HG03039 (cell line): Measurements from ENCODE around the gene CAMKK2.
A peak's percentile ranks its signal among the peaks of the same experiment; 100 is the strongest.
"Not testable (repeated sequence)": the region's sequence is repeated elsewhere in the genome, so short reads cannot be mapped to it uniquely, and the experiment has no call there.

Experiments
- ATAC-seq: cut with Tn5 transposase; IDR thresholded peaks from one replicate; pipeline ENCODE4 v1.9.1; 2021; ENCODE audit warnings: mild to moderate bottlenecking, moderate library complexity; ENCODE audit not compliant: unreplicated experiment

The CAMKK2 gene

GRCh38 chr12:121296618-121297434 is at the start of gene CAMKK2:
Gene CAMKK2, minus strand, starts transcription at chr12:121296709. Its CDS starts 22,183 bp downstream, at chr12:121274526.
- peak; percentile 59 for ATAC-seq

- ATAC-seq, result no peak
These were observed 48.8 kb upstream of the CAMKK2 start for GRCh38 chr12:121345151-121345815.

DNA sequence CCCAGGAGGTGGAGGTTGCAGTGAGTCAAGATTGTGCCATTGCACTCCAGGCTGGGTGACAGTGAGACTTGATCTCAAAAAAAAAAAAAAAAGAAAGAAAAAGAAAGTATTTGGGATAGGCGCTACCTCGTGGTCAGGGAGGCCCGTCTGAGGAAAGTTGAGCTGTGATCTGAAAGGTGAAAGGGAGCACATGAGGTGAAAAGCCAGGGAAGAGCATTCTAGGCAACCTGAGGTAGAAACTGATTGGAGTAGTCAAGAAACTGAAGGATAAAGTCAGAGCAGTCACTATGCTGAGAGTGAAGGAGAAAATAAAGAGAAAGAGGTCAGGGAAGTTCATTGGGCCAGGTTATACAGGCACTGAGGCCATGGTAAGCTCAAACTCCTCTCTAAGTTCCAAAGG is 48.0 kb upstream of the CAMKK2 start:
- no peak for ATAC-seq

GRCh38 chr12:121337416-121337815 is 40.9 kb upstream of the CAMKK2 start:
- no peak for ATAC-seq

- no peak for ATAC-seq
These were observed 38.2 kb upstream of the CAMKK2 start for GRCh38 chr12:121334513-121335343.

DNA sequence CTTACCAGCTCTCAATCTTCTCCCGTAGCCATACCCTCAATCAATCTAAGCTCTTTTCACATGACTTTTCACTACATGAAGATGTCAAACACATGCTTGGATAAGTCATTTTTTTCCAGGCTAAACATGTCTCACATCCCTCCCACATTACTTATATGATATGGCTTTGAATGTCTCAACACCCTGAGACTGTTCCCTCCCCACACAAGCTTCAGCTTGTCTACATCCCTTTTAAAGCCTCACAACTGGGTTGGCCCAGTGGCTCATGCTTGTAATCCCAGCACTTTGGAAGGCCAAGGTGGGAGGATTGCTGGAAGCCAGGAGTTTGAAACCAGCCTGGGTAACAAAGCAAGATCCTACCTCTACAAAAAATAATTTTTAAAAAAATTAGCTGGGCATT is 37.2 kb upstream of the CAMKK2 start:
- ATAC-seq, result no peak

- no peak for ATAC-seq
These were observed 34.7 kb upstream of the CAMKK2 start for GRCh38 chr12:121331248-121331647.

DNA sequence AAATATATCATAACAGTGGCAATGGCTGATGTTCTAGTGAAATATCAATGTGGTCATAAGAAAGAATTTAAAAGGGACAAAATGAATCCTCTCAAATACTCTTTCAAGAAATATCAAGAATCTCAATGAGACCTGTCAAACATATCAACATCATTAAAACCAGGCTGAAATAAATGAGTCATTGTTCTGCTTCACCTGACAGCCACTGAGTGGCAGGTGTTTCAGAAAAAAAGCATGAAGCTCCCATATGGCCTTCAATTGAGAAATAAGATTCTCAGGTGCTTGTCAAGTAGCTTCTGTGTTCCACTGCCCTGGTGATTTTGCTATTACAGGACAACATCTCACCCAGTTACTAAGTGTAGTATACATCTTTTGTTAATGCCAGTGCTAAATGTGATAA is 34.2 kb upstream of the CAMKK2 start:
- no peak for ATAC-seq

GRCh38 chr12:121330195-121330594 is 33.7 kb upstream of the CAMKK2 start:
- ATAC-seq, result no peak

GRCh38 chr12:121328620-121329019 is 32.1 kb upstream of the CAMKK2 start:
- ATAC-seq, result no peak

DNA sequence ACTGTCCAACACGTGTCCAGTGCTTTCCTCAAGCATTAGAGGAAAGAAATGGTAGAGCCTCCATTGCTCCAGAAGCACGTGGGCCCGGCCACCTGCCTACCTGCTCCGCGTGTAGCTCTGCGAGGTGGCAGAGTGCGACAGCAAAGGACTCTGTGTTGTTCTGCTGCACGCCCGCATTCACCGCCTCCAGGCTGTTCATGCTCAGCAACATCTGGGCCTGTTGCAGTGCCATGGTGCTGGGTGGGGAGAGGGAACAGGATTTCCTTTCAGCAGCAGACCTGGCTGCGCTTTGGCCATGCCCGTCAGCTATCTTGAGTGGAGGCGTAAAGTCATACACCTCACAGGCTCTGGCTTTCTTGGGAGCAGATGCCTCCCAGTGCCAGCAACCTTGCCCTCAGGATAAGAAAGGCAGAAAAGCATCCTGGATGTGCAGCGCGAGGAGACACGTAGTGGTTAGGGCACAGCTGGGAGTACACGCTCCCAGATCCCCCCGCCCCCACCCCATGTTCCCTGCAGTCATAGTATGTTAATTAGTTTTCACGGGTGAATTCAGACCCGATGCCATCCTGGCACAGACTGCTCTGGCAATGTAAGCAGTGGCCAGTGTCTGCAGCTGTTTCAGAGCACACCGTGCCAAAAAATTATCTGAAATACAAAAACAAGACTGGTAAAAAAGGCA is 30.6 kb upstream of the CAMKK2 start:
- ATAC-seq, result no peak

- no peak for ATAC-seq
These were observed 29.4 kb upstream of the CAMKK2 start for GRCh38 chr12:121325922-121326396.

GRCh38 chr12:121323908-121324307 is 27.4 kb upstream of the CAMKK2 start:
- no peak for ATAC-seq

- ATAC-seq, result no peak
These were observed 21.6 kb upstream of the CAMKK2 start for GRCh38 chr12:121318121-121318520.

GRCh38 chr12:121314431-121314830 is 17.9 kb upstream of the CAMKK2 start:
- no peak for ATAC-seq

- ATAC-seq, result not testable (repeated sequence)
These were observed 13.7 kb upstream of the CAMKK2 start for GRCh38 chr12:121310231-121310630.

- ATAC-seq, result not testable (repeated sequence)
These were observed 10.9 kb upstream of the CAMKK2 start for GRCh38 chr12:121307397-121307796.

GRCh38 chr12:121304306-121304705 is 7.8 kb upstream of the CAMKK2 start:
- ATAC-seq, result no peak

- ATAC-seq, result no peak
These were observed 5.4 kb upstream of the CAMKK2 start for GRCh38 chr12:121301876-121302275.

GRCh38 chr12:121300083-121300819 is 3.7 kb upstream of the CAMKK2 start:
- ATAC-seq, result no peak
